IMR-90 (cell line): ENCODE results near the gene GABRB3.

Experiments
- MAFK ChIP-seq: IDR thresholded peaks from 2 replicates; pipeline ENCODE4 v1.6.1; 2012; ENCODE audit warnings: low read depth, low read length, improper control_type of control experiment
- POLR2A ChIP-seq: IDR thresholded peaks from 2 replicates; pipeline ENCODE4 v1.6.1; 2012; ENCODE audit warnings: mild to moderate bottlenecking, low read depth, low read length
- RAD21 ChIP-seq: IDR thresholded peaks from 2 replicates; pipeline ENCODE4 v1.6.1; 2012; ENCODE audit warnings: low read length, improper control_type of control experiment
- RCOR1 ChIP-seq: IDR thresholded peaks from 2 replicates; pipeline ENCODE4 v1.6.1; 2012; ENCODE audit warnings: mild to moderate bottlenecking, low read length, improper control_type of control experiment; ENCODE audit not compliant: insufficient replicate concordance
- TF ChIP-seq, protein P1 (sequence below): conservative IDR thresholded peaks from 2 replicates; pipeline ENCODE4 v1.5.1; 2012; ENCODE audit warnings: mild to moderate bottlenecking, low read depth, low read length, improper control_type of control experiment

DNA sequence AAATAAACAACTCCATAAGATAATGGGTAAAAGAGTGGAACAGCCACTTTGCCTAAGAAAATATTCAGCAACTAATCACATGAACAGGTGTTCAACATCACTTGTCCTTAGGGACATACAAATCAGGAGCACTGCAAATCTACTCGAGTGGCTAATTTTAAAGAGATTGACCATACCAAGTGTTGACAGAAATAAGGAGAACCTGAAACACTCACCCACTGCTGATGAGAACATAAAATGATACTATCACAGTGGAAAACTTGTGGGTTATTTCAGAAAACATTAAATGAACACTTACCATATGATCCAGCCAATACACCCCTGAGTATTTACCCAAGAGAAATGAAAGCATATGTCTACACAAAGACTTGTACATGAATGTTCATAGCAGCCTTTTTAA, 70.5 kb downstream of the GABRB3 start:
- TF ChIP-seq POLR2A (no peak), MAFK (no peak), RAD21 (no peak), RCOR1 (no peak)
- TF ChIP-seq, protein P1, sequence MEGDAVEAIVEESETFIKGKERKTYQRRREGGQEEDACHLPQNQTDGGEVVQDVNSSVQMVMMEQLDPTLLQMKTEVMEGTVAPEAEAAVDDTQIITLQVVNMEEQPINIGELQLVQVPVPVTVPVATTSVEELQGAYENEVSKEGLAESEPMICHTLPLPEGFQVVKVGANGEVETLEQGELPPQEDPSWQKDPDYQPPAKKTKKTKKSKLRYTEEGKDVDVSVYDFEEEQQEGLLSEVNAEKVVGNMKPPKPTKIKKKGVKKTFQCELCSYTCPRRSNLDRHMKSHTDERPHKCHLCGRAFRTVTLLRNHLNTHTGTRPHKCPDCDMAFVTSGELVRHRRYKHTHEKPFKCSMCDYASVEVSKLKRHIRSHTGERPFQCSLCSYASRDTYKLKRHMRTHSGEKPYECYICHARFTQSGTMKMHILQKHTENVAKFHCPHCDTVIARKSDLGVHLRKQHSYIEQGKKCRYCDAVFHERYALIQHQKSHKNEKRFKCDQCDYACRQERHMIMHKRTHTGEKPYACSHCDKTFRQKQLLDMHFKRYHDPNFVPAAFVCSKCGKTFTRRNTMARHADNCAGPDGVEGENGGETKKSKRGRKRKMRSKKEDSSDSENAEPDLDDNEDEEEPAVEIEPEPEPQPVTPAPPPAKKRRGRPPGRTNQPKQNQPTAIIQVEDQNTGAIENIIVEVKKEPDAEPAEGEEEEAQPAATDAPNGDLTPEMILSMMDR, result no peak
